GM12874 (cell line): ENCODE results near the gene NLRP6.

Experiments
- TF ChIP-seq, protein P1 (sequence below): IDR thresholded peaks from 2 replicates; pipeline ENCODE4 v1.5.1; 2011; ENCODE audit warnings: low read depth, mild to moderate bottlenecking, control low read depth, low read length, moderate library complexity; ENCODE audit not compliant: insufficient read depth

NLRP6 gene

DNA sequence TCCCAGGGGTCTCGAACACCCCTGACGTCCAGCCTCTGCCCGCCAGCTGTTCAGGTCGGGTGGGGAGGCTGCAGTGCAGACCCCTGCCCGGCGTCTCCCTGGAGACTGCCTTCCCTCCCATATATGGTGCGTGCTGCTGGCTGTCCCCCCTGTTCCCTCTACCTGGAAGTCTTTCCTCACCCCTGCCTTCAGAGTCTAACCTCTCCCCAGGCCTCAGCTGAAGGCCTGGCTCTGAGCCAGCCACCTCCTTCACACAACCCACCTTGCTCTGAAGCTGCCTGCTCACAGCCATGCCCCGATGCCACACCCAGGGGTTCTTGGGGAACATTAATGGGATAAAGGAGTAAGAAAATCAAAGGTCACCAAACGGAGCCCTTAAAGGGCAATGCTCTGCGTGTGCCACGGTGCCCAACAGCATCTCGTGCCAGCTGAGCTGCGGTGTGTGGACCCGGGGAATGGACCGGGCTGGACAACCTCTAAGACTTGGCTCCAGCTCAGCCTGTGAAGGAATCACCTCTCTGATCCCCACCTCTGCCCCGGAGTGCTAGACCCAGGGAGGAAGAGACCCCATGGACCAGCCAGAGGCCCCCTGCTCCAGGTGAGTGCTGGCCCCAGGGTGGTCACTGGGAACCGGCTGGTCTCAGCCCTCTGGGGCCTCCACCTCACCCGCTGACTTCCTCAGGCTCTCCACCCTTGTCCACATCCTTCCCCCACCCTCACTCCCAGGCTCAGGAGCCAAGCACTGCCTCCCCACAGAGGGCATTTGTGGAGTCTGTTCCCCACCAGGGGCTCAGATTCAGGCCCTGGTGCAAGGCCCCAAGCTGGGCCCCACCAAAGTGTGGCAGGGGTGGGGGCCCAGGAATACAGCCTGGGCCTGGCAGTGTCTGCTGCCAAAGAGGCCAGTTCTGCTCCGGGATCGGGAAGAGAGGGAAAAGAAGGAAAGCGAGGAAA is at the start of gene NLRP6:
TSS of gene NLRP6 (plus strand) at position 407 of the 951 bp plus-strand sequence. CDS start at position 570, 163 bp downstream.
- TF ChIP-seq, protein P1, sequence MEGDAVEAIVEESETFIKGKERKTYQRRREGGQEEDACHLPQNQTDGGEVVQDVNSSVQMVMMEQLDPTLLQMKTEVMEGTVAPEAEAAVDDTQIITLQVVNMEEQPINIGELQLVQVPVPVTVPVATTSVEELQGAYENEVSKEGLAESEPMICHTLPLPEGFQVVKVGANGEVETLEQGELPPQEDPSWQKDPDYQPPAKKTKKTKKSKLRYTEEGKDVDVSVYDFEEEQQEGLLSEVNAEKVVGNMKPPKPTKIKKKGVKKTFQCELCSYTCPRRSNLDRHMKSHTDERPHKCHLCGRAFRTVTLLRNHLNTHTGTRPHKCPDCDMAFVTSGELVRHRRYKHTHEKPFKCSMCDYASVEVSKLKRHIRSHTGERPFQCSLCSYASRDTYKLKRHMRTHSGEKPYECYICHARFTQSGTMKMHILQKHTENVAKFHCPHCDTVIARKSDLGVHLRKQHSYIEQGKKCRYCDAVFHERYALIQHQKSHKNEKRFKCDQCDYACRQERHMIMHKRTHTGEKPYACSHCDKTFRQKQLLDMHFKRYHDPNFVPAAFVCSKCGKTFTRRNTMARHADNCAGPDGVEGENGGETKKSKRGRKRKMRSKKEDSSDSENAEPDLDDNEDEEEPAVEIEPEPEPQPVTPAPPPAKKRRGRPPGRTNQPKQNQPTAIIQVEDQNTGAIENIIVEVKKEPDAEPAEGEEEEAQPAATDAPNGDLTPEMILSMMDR = no peak

DNA sequence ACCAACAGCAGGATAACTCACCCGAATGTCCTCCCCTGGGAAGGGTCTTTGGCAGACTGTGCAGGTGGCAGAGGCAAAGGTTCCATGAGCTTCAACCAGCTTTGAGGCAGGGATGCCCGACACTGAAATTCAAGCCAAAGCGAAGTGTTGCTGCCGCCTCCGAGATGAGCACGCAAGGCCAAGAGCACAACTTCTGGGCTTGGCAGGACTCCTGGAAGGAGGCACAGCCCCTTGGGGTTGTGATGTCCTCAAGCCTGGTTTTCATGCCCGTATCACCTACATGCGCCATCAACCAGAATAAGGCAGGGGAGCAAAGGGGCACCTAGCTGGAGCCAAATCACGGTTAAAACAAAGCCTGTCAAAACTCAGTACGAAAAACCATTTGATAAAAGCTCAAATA is 47.8 kb upstream of the NLRP6 start:
- TF ChIP-seq, protein P1 = no peak

DNA sequence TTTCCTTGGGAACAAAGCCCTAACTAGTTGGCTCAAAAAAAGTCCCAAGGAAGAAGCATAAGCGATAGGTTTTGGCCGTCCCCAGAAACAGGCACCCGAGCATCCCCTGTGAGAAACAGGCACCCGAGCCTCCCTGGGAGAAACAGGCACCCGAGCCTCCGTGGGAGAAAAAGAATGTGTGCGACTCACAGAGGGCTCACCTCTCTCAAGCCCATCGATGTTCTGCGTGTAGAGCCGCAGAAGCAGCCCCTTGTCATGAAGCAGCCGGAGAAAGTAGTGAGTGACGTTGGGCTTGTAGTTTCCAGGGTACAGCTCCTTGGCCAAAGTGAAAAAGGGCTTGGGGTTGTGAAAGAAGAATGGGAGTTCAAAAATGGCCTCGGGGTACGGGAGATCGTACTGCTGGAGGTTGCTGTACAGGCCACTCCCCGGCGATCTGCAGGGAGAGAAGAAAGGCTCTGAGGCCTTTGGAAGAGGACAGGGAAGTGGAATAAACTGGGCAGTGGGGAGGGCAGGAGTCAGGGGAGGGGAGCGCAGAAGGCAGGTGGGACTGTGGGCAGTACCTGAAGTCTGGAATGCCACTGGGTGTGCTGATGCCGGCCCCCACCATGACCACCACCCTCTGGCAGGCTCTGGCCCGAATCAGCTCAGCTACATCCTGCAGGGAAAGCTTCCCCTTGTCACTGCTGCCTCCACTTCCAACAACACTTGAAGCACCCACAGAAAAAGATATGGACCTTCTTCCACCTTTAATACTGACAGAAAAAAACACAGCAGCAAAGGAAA is 45.2 kb upstream of the NLRP6 start:
- TF ChIP-seq, protein P1 = no peak

DNA sequence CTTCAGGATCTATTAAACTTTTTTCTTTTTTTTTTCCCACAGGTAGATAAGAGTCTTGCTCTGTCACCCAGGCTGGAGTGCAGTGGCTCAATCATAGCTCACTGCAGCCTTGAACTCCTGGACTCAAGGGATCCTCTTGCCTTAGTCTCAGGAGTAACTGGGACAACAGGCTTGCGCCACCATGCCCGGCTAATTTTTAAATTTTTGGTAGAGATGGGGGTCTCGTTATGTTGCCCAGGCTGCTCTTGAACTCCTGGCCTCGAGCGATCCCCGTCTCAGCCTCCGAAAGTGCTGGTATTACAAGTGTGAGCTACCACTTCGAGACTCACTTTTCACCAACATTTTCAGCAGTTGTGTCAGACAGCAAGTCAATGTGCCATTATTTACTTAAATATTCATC is 43.0 kb upstream of the NLRP6 start:
- TF ChIP-seq, protein P1 = no peak

DNA sequence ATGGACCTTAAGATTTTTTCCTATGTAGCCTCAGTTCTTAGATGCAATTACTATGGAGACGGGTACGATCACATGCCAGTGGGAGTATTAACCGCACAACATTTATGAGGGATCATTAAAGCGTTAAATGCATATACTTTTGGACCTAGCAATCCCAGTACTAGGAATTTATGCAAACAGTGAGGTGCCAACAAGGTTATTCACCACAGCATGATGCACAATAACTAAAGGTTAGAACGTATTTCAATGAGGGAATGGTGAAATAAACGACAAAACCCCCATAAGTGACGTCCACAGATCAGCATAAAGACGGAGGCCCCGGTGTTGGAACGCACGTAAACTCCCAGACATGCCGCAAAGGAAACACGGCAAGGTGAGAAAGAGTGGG is 42.6 kb upstream of the NLRP6 start:
- TF ChIP-seq, protein P1 = no peak

DNA sequence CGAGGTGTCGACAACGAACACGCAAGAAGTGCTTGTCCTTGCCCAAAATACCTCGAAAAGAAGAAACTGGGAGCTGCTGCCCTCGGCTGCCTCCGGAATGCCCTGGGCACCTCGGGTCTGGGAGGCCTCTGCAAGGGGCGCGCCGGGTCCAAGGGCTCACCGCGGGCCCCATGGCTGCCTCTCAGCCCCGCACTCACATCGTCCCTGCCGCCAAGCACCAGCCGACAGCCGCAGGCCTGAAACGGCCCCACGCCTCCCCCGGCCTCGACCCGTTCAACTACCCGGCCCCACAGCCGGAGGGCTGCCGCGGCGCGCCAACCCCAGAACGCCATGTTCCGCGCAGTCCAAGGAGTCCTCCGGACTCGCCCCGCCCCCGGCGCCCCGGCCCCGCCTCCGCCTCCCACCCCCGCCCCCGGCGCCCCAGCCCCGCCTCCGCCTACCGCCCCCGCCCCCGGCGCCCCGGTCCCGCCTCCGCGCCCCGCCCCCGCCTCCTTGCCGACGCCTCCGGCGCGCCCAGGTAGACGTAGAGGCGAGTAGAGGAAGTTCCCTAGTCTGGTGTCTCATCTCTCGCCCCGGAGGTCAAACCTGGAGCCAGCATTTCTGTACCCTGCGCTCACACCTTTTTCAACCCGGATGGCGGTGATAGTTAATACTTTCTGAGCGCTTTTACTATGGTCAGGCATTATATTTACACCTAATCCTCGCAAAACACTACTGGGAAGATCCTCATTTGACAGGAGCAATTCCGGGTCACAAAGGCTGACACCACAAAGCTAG is 42.0 kb upstream of the NLRP6 start, which contains the start of gene SIRT3:
TSS of gene SIRT3 (minus strand) at position 346 of the 777 bp plus-strand sequence. CDS start at position 332, 14 bp downstream.
- TF ChIP-seq, protein P1 = no peak
